GM12878 (cell line): ENCODE data around the gene PLEKHA1. TPM values are rescaled to one million over a fixed set of nuclear protein-coding genes. Genes with fewer than 3 reads are reported as not detected.

Source experiments
- ATAC-seq: fragments of 200-7000 bp; cut with Tn5 transposase; 3 replicates; pipeline ENCODE4 v1.9.1; 2020; ENCODE audit warnings: mild to moderate bottlenecking, moderate library complexity
- BruUV-seq: library from RNA; stranded (reverse); fragments of 400-500 nt; replicated peaks from 2 replicates; lab custom pipeline; 2021; lab: Mats Ljungman, UMichigan
- CTCF ChIA-PET: fragments of 300-600 bp; sonication (Branson Sonifier 250); formaldehyde crosslinking; extraction: SDS; loops from one replicate; lab custom pipeline; 2021; ENCODE audit warnings: inconsistent platforms; lab: Yijun Ruan, JAX
- POLR2A ChIA-PET: fragments of 350-600 bp; formaldehyde crosslinking; extraction: SDS; loops from one replicate; lab custom pipeline; 2021; ENCODE audit warnings: inconsistent platforms; lab: Charles Lee
- RAD21 ChIA-PET: fragments of 300-600 bp; sonication (Branson Sonifier 250); formaldehyde crosslinking; loops from one replicate; lab custom pipeline; 2023; ENCODE audit warnings: antibody characterized with exemption; ENCODE audit not compliant: unreplicated experiment; lab: Charles Lee
- SMC1A ChIA-PET: fragments of 300-600 bp; sonication (Branson Sonifier 250); formaldehyde crosslinking; loops from one replicate; lab custom pipeline; 2023; ENCODE audit not compliant: unreplicated experiment, uncharacterized antibody; lab: Charles Lee
- DNase-seq: peaks from one replicate; pipeline ENCODE4 v3.0.0-alpha.2; 2011; ENCODE audit warnings: low read depth, low spot score
- FAIRE-seq: peaks from 3 replicates; lab custom pipeline; 2011; peaks lifted over from hg19 to GRCh38; lab: Jason Lieb, UNC
- H2AFZ ChIP-seq: 2 replicates; pipeline ENCODE4 v1.6.0; 2011; ENCODE audit warnings: low read depth, low read length, control low read depth; ENCODE audit not compliant: control insufficient read depth
- H3K27ac ChIP-seq: 2 replicates; pipeline ENCODE4 v1.5.1; 2011; ENCODE audit warnings: control low read depth; ENCODE audit not compliant: control insufficient read depth, insufficient read depth
- H3K27me3 ChIP-seq, 2 experiments: replicated peaks in 1 of 2; 2 replicates each; pipeline versions ENCODE4 v1.6.0 to v1.6.1; 2011; ENCODE audit warnings: low read length in 1 of 2; ENCODE audit not compliant: control insufficient read depth in 2 of 2, insufficient read depth in 2 of 2
- H3K36me3 ChIP-seq, 2 experiments: 2 replicates each; pipeline ENCODE4 v1.5.1; 2011; ENCODE audit warnings: low read length in 1 of 2; ENCODE audit not compliant: control insufficient read depth in 2 of 2, insufficient read depth in 2 of 2
- H3K4me1 ChIP-seq: 2 replicates; pipeline ENCODE4 v1.6.1; 2011; ENCODE audit warnings: mild to moderate bottlenecking, low read length, moderate library complexity, mixed read lengths; ENCODE audit not compliant: control insufficient read depth, insufficient read depth
- H3K4me2 ChIP-seq: 2 replicates; pipeline ENCODE4 v1.6.0; 2011; ENCODE audit warnings: control low read depth; ENCODE audit not compliant: control insufficient read depth, insufficient read depth
- H3K4me3 ChIP-seq: fragments of 200-600 bp; sonication (generic); 2 replicates; pipeline ENCODE4 v1.5.1; 2016
- H3K79me2 ChIP-seq: 2 replicates; pipeline ENCODE4 v1.6.0; 2011; ENCODE audit warnings: low read length; ENCODE audit not compliant: control insufficient read depth, insufficient read depth
- H3K9ac ChIP-seq: 2 replicates; pipeline ENCODE4 v1.8.0; 2011; ENCODE audit warnings: low read length, control low read depth, mixed read lengths; ENCODE audit not compliant: control insufficient read depth, insufficient read depth
- H3K9me3 ChIP-seq: replicated peaks from 3 replicates; pipeline ENCODE4 v1.5.1; 2011; ENCODE audit warnings: mild to moderate bottlenecking, low read length; ENCODE audit not compliant: control insufficient read depth, insufficient read depth
- H4K20me1 ChIP-seq: 2 replicates; pipeline ENCODE4 v1.6.0; 2011; ENCODE audit not compliant: control insufficient read depth, insufficient read depth
- CEBPZ ChIP-seq: fragments of 150-350 bp; IDR thresholded peaks from 2 replicates; pipeline ENCODE4 v1.6.1; 2016; ENCODE audit warnings: low read depth, low read length
- CHD4 ChIP-seq: fragments of 200-600 bp; sonication (generic); IDR thresholded peaks from 2 replicates; pipeline ENCODE4 v1.6.1; 2016; ENCODE audit warnings: mild to moderate bottlenecking
- HCFC1 ChIP-seq: fragments of 150-350 bp; IDR thresholded peaks from 2 replicates; pipeline ENCODE4 v1.6.1; 2014; ENCODE audit warnings: low read length
- IKZF1 ChIP-seq: fragments of 450-650 bp; conservative IDR thresholded peaks from 2 replicates; pipeline ENCODE4 v1.6.1; 2017; ENCODE audit warnings: antibody characterized with exemption, mild to moderate bottlenecking
- IRF5 ChIP-seq: fragments of 450-650 bp; IDR thresholded peaks from 2 replicates; pipeline ENCODE4 v1.6.1; 2017; ENCODE audit warnings: borderline replicate concordance
- JUNB ChIP-seq: IDR thresholded peaks from 2 replicates; pipeline ENCODE4 v1.6.1; 2016; ENCODE audit warnings: antibody characterized with exemption, mild to moderate bottlenecking
- NFIC ChIP-seq: IDR thresholded peaks from 2 replicates; pipeline ENCODE4 v1.6.1; 2012; ENCODE audit warnings: low read depth, mild to moderate bottlenecking, inconsistent platforms, low read length, moderate library complexity
- NR2F1 ChIP-seq: fragments of 450-650 bp; conservative IDR thresholded peaks from 2 replicates; pipeline ENCODE4 v1.6.1; 2017; ENCODE audit warnings: mild to moderate bottlenecking
- SMAD1 ChIP-seq: fragments of 450-650 bp; IDR thresholded peaks from 2 replicates; pipeline ENCODE4 v1.6.1; 2018; ENCODE audit warnings: mild to moderate bottlenecking, low read depth; ENCODE audit not compliant: partially characterized antibody
- SUZ12 ChIP-seq: fragments of 200-600 bp; sonication (generic); IDR thresholded peaks from one replicate; pipeline ENCODE4 v1.6.1; 2018; ENCODE audit warnings: antibody characterized with exemption, mild to moderate bottlenecking; ENCODE audit not compliant: unreplicated experiment
- ZNF274 ChIP-seq: IDR thresholded peaks from one replicate; pipeline ENCODE4 v1.8.0; 2011; ENCODE audit not compliant: insufficient read length, insufficient read depth
- WGBS: methylation state at CpG from one replicate; pipeline ENCODE4 v1.1.6; 2016; ENCODE audit warnings: low lambda C conversion rate; ENCODE audit not compliant: insufficient replicate concordance, insufficient coverage; ENCODE audit errors: missing lambda C conversion rate; 5-methylcytosine and 5-hydroxymethylcytosine counted together
- in situ Hi-C: fragments of 300-500 bp; cut with MboI; formaldehyde crosslinking; loops from 9 replicates; pipeline ENCODE4 v1.14.3; 2018; ENCODE audit warnings: mixed read lengths
- intact Hi-C: fragments of 100-400 bp; cut with micrococcal nuclease; formaldehyde crosslinking; loops from one replicate; pipeline ENCODE4 v1.14.2; 2022; ENCODE audit not compliant: unreplicated experiment
- polyA plus RNA-seq, 11 experiments: library from polyadenylated mRNA; depleted of rRNA in 4 of 11; unstranded in 6 of 11; stranded (reverse) in 5 of 11; fragments of >200 nt; fragmentation: Nextera tagmentation in 4 of 11; fragmentation: Illumina TruSeq in 1 of 11; extraction: Ambion mirVana in 4 of 11; extraction: Trizol in 1 of 11; gene quantifications; 1 replicate in 1 of 11; 2 replicates in 10 of 11; pipeline versions ENCODE4 v1.2.1 to v1.2.3, GENCODE V29; 2011 to 2016; ENCODE audit warnings: inconsistent platforms in 2 of 11, missing spikeins in 2 of 11, low read depth in 1 of 11
- total RNA-seq, 4 experiments: library from RNA; depleted of rRNA in 3 of 4; stranded (reverse); fragments of >200 nt in 3 of 4; fragmentation: Illumina TruSeq in 1 of 4; extraction: Trizol in 1 of 4; gene quantifications; 2 replicates each; pipeline versions ENCODE4 v1.2.1 to v1.2.3, GENCODE V29; 2013 to 2021
- TF ChIP-seq, protein P1 (sequence below): fragments of 450-650 bp; IDR thresholded peaks from 2 replicates; pipeline ENCODE4 v1.6.1; 2017; ENCODE audit warnings: antibody characterized with exemption, mild to moderate bottlenecking, moderate library complexity

The PLEKHA1 gene
- total and polyA plus RNA-seq, 10 of the 15 experiments (the other 5 are each of a cell fraction or from before 2014, with no cell fraction given), result 0.15 to 6.0 (median 0.32) TPM

GRCh38 chr10:122459561-122460273, 85.2 kb downstream of the PLEKHA1 start (continued):
- TF ChIP-seq SMAD1, result no peak

GRCh38 chr10:122460891-122461293, 86.4 kb downstream of the PLEKHA1 start:
- Histone ChIP-seq H3K4me3 (no peak overlapping the region), H3K9me3 (no peaks in the 10 kb centered on the region), H3K27ac (no peak overlapping the region), H3K36me3 (no peaks in the 10 kb centered on the region), H3K4me1 (no peaks in the 10 kb centered on the region), H3K4me2 (no peak overlapping the region), H3K79me2 (no peaks in the 10 kb centered on the region), H4K20me1 (no peaks in the 10 kb centered on the region), H3K9ac (no peak overlapping the region), H3K27me3 (peaks cover 1 to 14% of the 10 kb centered on the region in 2 experiments), H2AFZ (no peak overlapping the region)
- ATAC-seq (no peak), FAIRE-seq (no peak), DNase-seq (no peak)
- POLR2A ChIA-PET, result no interaction called here
- in situ Hi-C loops, result no loop called here
- TF ChIP-seq HCFC1 (no peak), ZNF274 (no peak), IKZF1 (no peak), NFIC (no peak), JUNB (no peak), SUZ12 (no peak), CEBPZ (no peak), CHD4 (no peak), IRF5 (no peak), NR2F1 (no peak)
- TF ChIP-seq, protein P1, sequence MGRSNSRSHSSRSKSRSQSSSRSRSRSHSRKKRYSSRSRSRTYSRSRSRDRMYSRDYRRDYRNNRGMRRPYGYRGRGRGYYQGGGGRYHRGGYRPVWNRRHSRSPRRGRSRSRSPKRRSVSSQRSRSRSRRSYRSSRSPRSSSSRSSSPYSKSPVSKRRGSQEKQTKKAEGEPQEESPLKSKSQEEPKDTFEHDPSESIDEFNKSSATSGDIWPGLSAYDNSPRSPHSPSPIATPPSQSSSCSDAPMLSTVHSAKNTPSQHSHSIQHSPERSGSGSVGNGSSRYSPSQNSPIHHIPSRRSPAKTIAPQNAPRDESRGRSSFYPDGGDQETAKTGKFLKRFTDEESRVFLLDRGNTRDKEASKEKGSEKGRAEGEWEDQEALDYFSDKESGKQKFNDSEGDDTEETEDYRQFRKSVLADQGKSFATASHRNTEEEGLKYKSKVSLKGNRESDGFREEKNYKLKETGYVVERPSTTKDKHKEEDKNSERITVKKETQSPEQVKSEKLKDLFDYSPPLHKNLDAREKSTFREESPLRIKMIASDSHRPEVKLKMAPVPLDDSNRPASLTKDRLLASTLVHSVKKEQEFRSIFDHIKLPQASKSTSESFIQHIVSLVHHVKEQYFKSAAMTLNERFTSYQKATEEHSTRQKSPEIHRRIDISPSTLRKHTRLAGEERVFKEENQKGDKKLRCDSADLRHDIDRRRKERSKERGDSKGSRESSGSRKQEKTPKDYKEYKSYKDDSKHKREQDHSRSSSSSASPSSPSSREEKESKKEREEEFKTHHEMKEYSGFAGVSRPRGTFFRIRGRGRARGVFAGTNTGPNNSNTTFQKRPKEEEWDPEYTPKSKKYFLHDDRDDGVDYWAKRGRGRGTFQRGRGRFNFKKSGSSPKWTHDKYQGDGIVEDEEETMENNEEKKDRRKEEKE, result no peak
- SMC1A ChIA-PET, result interaction anchor here (0.6 kb wide), 1 partner anchor 109 kb away, joined by 3 read pairs; no protein-coding TSS in a partner anchor
- intact Hi-C loops, result no loop called here
- WGBS, result 22% methylated on average over 37 of the region's 40 CpGs
- BruUV-seq, result no TSS peak
- CTCF ChIA-PET, result no interaction called here
- RAD21 ChIA-PET, result no interaction called here
